Measurements from ENCODE around the gene ZNF837.
A peak's percentile ranks its signal among the peaks of the same experiment; 100 is the strongest.
"Not testable (repeated sequence)": the region's sequence is repeated elsewhere in the genome, so short reads cannot be mapped to it uniquely, and the experiment has no call there.

ZNF837 gene

GRCh38 chr19:58395979-58396627 lies 15.3 kb upstream of the ZNF837 start:
- no peak for FAIRE-seq

GRCh38 chr19:58395220-58395978 lies 14.6 kb upstream of the ZNF837 start, which contains the start of gene RNF225:
Gene RNF225, plus strand, starts transcription at chr19:58395656. Its CDS starts 434 bp downstream, at chr19:58396090.
- FAIRE-seq = no peak

- no peak for FAIRE-seq
Observed at GRCh38 chr19:58394821-58395219, 14.0 kb upstream of the ZNF837 start.

- FAIRE-seq = no peak
Observed at GRCh38 chr19:58393725-58394033, 12.8 kb upstream of the ZNF837 start.

GRCh38 chr19:58392945-58393724 lies 12.3 kb upstream of the ZNF837 start:
- FAIRE-seq = no peak

GRCh38 chr19:58388175-58388526 lies 7.3 kb upstream of the ZNF837 start:
- no peak for FAIRE-seq

- FAIRE-seq = no peak
Observed at GRCh38 chr19:58387338-58388174, 6.7 kb upstream of the ZNF837 start.

- peak; percentile 97 for FAIRE-seq
Observed at GRCh38 chr19:58386576-58387337, 5.9 kb upstream of the ZNF837 start, which contains the start of gene RPS5. Gene RPS5, plus strand, starts transcription at chr19:58387269. Its CDS starts 869 bp downstream, at chr19:58388138.

- no peak for FAIRE-seq
Observed at GRCh38 chr19:58385891-58386575, 5.2 kb upstream of the ZNF837 start.

GRCh38 chr19:58385313-58385890 lies 4.6 kb upstream of the ZNF837 start:
- no peak for FAIRE-seq

GRCh38 chr19:58382997-58383603 lies 2.3 kb upstream of the ZNF837 start:
- FAIRE-seq = no peak

- no peak for FAIRE-seq
Observed at GRCh38 chr19:58381460-58382212, 806 bp upstream of the ZNF837 start.

GRCh38 chr19:58380037-58380661 lies 681 bp downstream of the ZNF837 start:
- no peak for FAIRE-seq

- no peak for FAIRE-seq
Observed at GRCh38 chr19:58379246-58379645, 1.6 kb downstream of the ZNF837 start.

- FAIRE-seq = not testable (repeated sequence)
Observed at GRCh38 chr19:58376724-58377123, 4.1 kb downstream of the ZNF837 start.

GRCh38 chr19:58374200-58374599 lies 6.6 kb downstream of the ZNF837 start:
- no peak for FAIRE-seq

GRCh38 chr19:58372311-58373133 lies 8.3 kb downstream of the ZNF837 start:
- FAIRE-seq = no peak
